Right renal pelvis (tissue), 4 donors: ENCODE measurements around the gene PIAS2. TPM values are rescaled to one million over a fixed set of nuclear protein-coding genes. Genes with fewer than 3 reads are reported as not detected.

ENCODE experiments used
- DNase-seq, 4 donors: peaks; one replicate each; pipeline ENCODE4 v3.0.0-alpha.2; 2013; ENCODE audit warnings: low read depth in 4 of 4, low spot score in 3 of 4, missing footprints in 1 of 4
- polyA plus RNA-seq, 4 donors: library from polyadenylated mRNA; unstranded; fragments of 120-200 nt; gene quantifications; one replicate each; pipeline ENCODE4 v1.2.1, GENCODE V29; 2013; ENCODE audit not compliant: insufficient read length in 4 of 4

Gene PIAS2
- polyA plus RNA-seq, 4 donors: 21.7 to 29.4 (median 28.6) TPM

GRCh38 chr18:46768166-46768921, 149.0 kb downstream of the PIAS2 start:
- DNase-seq: no peak

GRCh38 chr18:46767217-46767616, 150.1 kb downstream of the PIAS2 start:
- DNase-seq: no peak

GRCh38 chr18:46764586-46764985, 152.7 kb downstream of the PIAS2 start:
- DNase-seq: no peak

- DNase-seq: no peak
Observed at GRCh38 chr18:46761059-46761769, 156.1 kb downstream of the PIAS2 start.

- no peak for DNase-seq
Observed at GRCh38 chr18:46759890-46760289, 157.4 kb downstream of the PIAS2 start.

- no peak for DNase-seq
Observed at GRCh38 chr18:46756559-46757201, 160.6 kb downstream of the PIAS2 start, which contains the start of gene ST8SIA5. TSS of gene ST8SIA5 (minus strand) at chr18:46757053. CDS start at chr18:46756508, 545 bp downstream.

- DNase-seq: no peak
Observed at GRCh38 chr18:46756025-46756558, 161.2 kb downstream of the PIAS2 start.

GRCh38 chr18:46755315-46756024, 161.8 kb downstream of the PIAS2 start:
- DNase-seq: no peak

- DNase-seq: no peak
Observed at GRCh38 chr18:46754661-46755292, 162.5 kb downstream of the PIAS2 start.

GRCh38 chr18:46754188-46754587, 163.1 kb downstream of the PIAS2 start:
- no peak for DNase-seq

Other genes starting within 250 kb of the PIAS2 start
- gene ST8SIA5, start 160.5 kb downstream of the PIAS2 start, polyA plus RNA-seq: 1 to 10 TPM in 1 of 4 donors, under 1 TPM in 3; 0.90 to 1.1 (median 0.96) TPM
- 10 to 100 TPM in 3 of 4 donors, 1 to 10 TPM in 1; 9.6 to 13.2 (median 10.6) TPM for gene KATNAL2, start 95 bp upstream of the PIAS2 start, polyA plus RNA-seq
- gene ELOA2, start 118.1 kb upstream of the PIAS2 start, polyA plus RNA-seq: under 1 TPM in 1 of 4 donors, not detected in 3; 0.03 TPM
- gene HDHD2, start 233.0 kb upstream of the PIAS2 start, polyA plus RNA-seq: 10 to 100 TPM; 51.4 to 67.7 (median 62.5) TPM